ENCODE measurements around the gene NPC2. TPM values are rescaled to one million over a fixed set of nuclear protein-coding genes. Genes with fewer than 3 reads are reported as not detected.
"Not testable (repeated sequence)": the region's sequence is repeated elsewhere in the genome, so short reads cannot be mapped to it uniquely, and the experiment has no call there.

The NPC2 gene
- total RNA-seq = 258 TPM

DNA sequence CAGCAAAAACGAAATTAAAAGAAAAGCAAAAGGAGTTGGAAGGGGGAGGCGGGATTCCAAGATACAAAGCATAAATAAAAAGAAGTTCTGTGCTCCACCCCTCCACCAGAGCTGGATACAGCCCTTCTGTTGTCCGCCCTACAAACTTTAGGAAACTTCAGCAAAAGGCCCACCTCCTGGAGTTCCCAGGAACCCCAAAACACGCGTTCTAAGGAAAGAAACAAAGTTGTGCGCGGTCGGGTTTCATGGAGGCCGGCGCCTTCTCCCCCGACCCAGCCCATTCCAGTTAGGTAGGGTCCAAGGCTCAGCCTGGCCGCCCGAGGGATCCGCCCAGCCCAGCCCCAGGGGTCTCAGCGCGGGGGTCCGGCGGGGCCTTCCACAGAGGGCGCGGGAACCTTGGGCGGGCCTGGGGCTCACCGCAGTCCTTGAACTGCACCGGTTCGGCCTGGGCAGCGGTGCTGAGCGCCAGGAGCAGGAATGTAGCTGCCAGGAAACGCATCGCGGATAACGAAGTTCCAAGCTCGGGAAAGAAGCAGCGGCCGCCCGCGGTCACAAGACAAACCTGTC is at the start of gene NPC2:
Gene NPC2, minus strand, starts transcription at position 530 of the 567 bp plus-strand sequence. Its CDS starts 31 bp downstream, at position 499.
- intact Hi-C loops (cut with DNase I) = no loop called here
- DNase-seq (ENCODE audit: low spot score) = no peak
- ATAC-seq = peak; percentile 41

DNA sequence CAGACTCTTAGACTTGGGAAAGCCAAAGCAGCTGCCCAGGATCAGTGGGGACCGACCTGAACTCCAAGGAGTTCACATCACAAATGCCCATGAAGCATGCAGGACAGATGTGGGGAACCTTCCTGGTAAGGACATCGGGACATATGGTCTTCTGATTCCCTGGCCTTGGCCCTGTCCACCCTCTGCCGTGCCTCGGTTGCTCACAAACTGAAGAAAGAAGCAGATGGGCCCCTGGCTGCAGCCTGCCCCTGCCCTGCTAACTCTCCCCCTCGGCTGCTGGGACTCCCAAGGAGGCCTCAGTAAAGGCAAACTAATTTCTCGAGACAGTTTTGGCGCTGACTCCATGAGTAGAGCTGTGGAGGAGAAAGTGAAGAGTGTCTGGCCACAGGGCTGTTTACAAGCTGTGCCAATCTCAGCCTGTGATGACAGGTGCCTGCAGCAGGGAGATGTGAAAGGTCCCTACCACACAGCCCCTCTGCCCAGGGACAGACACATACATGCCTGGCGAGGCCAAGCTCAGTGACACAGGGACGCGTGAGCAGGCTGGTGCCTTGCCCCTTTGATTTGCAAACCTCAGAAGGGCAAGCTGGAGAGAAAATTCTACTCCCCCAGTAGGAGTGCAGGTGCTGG is 49.1 kb upstream of the NPC2 start:
- DNase-seq (ENCODE audit: low spot score) = no peak
- intact Hi-C loops (cut with DNase I) = no loop called here
- ATAC-seq = no peak

DNA sequence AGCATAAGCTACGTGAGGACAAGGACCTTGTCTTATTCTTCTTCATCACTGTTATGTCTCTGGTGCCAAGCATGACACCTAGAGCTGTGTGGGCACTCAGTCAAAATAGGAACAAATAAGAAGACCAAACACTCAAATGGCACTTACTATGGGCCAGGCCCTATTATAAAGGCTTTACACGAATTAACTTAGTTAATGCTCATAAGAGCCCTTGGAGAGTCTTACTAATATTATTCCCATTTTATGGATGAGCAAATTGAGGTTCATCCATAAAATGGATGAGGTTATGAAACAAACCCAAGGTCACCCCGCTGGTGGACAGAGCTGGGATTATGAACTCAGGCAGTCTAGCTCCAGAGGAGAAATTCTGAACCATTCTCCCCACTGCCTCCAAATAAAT is 48.1 kb upstream of the NPC2 start:
- DNase-seq (ENCODE audit: low spot score) (no peak), ATAC-seq (no peak)
- intact Hi-C loops (cut with DNase I) = no loop called here

DNA sequence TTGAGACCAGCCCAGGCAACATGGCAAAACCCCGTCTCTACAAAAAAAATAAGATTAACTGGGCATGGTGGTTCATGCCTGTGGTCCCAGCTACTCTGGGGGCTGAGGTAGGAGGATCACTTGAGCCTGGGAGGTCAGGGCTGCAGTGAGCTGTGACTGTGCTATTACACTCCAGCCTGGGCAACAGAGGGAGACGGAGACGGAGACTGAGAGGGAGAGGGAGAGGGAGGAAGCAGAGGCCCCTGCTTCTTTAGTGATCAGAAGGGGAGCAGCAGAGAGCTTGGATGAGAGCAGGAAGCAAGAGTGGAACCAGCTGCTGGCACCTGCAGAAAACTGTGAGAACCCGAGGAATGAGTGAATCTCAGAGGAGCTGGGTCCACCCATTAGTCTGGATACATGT is 46.4 kb upstream of the NPC2 start:
- no peak for ATAC-seq
- intact Hi-C loops (cut with DNase I) = no loop called here
- no peak for DNase-seq (ENCODE audit: low spot score)

DNA sequence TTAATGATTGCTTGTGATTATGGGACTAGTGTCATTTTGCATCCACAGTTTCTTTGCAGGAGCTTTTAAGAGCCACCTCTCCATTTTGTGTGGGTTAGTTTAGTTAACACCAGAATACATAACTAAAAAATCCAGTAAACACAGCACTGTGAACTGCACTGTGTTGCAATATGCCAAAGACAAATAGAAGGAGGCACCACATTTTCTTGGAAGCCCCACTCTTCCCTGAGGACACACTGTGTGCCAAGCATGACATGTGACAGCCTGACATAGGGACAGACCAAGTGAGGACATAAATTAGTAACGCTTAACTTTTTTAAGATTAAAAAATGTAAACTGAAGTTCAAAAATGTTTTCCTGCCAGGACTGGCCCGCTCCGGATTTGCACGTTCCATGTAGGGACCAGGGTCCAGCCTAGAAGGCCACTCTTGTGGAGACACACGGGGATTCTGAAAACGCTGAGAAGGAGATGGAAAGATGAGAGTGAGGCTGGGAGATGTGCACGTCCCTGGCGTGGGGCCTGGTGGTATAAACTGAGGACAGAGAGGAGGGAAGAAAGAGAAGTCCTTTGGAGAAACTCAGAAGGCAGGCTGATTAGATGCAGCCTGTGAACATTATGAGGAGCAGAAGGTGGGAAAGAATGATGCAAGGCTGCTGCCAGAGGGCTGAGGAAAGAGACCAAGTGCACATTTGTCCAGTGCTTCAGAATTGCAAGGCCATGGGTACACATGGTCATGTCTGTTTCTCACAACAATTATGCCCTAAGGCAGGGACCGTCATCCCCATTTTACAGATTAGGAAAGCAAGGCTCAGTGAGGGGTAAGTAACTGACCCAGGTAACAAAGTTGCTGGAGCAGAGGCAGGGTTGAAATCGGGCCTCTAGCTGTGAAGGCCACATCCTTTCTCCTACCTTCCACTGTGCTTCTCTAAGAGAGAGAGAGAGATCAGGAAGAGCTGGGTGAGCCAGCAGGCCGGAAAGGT is 45.6 kb upstream of the NPC2 start:
- ATAC-seq (no peak), DNase-seq (ENCODE audit: low spot score) (no peak)
- intact Hi-C loops (cut with DNase I) = no loop called here

DNA sequence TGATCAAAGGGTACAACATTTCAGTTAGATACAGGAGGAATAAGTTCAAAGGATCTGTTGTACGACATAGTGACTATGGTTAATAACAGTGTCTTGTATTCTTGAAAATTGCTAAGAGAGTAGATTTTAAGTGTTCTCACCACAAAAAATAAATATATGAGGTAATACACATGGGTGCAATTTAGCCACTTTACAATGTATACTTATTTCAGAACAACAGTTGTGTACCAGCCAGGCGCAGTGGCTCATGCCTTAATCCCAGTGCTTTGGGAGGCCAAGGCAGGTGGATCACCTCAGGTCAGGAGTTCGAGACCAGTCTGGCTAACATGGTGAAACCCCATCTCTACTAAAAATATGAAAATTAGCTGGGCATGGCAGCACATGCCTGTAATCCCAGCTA is 43.2 kb upstream of the NPC2 start:
- not testable (repeated sequence) for ATAC-seq

DNA sequence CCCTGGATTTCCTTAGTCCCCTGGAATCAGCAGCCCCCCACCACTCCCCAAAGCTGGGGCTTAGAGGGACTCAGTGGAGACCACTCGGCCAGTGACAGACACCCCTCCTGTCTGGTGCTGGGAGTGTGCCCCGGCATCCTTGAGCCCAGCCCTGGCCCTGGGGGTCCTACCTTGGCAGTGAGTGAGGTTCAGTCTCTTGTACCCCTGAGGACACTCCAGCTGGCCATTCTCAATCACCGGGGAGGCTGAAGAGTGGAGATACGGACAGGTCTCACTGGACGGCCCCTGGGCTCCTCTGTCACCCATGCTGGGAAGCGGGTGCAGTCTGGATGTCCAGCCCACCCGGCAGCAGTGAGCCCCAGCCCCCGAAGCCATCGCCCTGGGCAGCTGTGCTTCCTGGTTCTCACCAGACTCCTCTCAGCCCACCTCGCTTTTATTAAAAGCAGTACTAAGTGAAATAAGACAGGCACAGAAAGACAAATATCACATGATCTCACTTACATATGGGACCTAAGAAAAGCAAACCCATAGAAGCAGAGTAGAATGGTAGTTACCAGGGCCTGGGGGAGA is 42.7 kb upstream of the NPC2 start:
- intact Hi-C loops (cut with DNase I) = no loop called here
- DNase-seq (ENCODE audit: low spot score) (no peak), ATAC-seq (no peak)

More for the DNA sequence above, 43.2 kb upstream of the NPC2 start:
- intact Hi-C loops (cut with DNase I); DNase-seq (ENCODE audit: low spot score): not testable (repeated sequence)

DNA sequence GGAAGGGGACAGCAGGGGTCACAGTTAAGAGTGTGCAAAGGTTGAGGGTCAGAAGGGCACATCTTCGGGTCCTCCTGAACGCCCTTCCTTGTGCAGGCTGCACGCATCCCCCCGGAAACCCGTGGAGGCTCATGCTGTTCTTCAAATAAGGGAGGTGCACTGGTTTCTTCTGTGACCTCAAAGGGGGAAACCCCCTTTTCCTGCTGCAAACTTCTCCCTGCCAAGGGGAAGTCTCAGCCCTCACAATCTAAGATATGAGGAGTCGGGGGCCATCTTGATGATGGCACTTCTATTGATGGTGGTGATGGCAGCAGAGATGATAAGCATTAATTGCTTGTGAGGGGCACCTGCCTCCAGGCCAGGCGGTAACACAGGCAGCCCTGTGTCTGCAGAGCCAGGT is 40.5 kb upstream of the NPC2 start:
- no peak for ATAC-seq
- no peak for DNase-seq (ENCODE audit: low spot score)
- intact Hi-C loops (cut with DNase I) = no loop called here

DNA sequence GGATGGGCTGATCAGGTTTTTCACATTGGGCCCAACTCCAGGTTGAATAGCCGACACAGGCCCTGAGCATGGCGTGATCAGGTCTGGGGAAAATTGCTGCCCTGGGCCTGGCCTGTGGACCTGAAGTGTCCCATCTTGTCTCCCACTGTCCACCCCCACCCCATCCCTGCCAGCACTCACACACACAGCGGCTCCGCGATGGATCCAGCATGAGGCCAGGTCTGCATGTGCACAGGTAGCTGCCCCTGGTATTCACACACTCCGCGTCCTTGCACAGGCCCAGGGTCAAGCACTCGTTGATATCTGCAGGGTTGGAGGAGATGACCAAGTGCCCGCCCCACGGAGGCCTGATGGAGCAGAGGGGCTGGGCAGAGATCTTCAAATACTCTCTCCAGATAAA is 39.1 kb upstream of the NPC2 start:
- intact Hi-C loops (cut with DNase I) = no loop called here
- no peak for DNase-seq (ENCODE audit: low spot score)
- no peak for ATAC-seq

DNA sequence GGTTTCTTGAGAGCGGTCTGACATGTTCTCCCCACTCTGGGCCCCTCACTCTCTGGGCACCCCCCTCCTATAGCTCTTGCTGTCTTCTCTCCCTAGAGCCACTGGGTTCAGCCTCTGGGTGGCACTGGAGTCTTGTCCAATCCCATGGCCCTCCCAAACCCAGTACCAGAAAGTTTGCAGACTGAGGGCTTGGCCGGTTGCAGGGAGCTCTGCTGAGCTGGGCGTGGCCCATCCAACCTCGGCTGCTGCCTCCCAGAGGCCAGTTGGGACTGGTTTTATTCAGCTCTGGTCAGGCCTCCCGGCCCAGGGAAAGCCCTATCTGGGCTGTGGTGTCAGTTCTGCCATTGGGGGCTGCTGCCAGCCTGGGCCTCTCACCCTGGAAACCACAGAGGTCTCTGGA is 38.4 kb upstream of the NPC2 start:
- ATAC-seq = peak; percentile 72
- no peak for DNase-seq (ENCODE audit: low spot score)
- intact Hi-C loops (cut with DNase I) = no loop called here

DNA sequence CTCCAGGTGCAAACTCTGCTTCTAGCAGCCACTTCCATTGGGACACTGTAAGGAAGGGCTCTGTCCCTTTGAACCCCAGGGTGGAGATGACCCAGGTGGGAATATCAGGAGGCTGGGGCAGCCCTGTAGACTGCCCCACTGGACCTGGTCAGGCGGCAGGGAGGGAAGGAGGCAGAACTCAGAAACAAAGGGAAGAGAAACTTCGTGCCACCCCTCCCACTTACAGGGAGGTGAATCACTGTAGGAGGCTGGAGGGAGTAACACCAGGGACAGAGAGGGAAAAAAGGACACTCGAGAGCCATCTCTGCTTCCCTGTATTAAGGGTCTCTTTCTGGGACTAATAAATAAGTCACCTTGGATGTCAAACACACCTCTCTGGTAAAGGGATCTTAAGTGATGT is 37.9 kb upstream of the NPC2 start:
- DNase-seq (ENCODE audit: low spot score) = no peak
- intact Hi-C loops (cut with DNase I) = no loop called here
- ATAC-seq = no peak

DNA sequence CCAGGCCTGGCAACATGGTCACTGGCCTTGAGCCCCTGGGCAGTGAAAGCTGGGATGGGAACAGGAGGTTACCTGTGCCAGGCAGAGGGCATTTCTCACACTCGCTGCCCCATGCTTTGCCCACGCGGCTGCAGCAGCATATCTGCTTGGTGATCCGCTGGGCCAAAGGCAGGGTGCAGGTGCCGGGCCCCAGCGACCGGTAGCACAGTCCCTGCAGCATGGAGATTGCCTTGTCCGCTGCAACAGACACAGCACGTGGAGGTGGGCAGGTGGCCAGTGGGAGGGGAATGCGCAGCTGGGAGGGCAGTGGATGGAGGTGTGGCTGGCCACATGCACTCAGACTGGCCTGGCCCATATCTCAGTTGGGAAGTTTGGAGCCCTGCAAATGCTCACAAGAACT is 35.8 kb upstream of the NPC2 start:
- ATAC-seq (no peak), DNase-seq (ENCODE audit: low spot score) (no peak)
- intact Hi-C loops (cut with DNase I) = no loop called here

DNA sequence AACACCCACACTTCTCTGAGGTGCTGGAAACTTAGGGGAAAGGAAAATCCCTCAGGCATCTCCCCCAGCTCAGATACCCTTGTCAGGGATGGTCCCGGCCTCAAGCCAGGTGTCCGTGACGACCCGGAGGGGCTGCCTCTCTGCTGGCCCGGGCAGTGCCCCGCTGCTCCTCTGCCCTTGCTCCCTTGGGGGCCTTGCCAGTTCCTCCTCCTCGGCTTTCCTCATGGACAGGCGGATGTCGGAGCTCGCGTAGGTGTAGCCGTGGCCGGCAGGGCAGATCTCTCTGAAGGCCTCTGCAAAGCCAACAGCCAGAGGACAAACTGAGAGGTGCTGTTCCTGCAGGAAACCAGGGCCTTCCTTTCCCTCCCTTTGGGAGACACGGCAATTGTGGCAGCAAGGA is 35.3 kb upstream of the NPC2 start:
- ATAC-seq = no peak
- DNase-seq (ENCODE audit: low spot score) = no peak
- intact Hi-C loops (cut with DNase I) = no loop called here

DNA sequence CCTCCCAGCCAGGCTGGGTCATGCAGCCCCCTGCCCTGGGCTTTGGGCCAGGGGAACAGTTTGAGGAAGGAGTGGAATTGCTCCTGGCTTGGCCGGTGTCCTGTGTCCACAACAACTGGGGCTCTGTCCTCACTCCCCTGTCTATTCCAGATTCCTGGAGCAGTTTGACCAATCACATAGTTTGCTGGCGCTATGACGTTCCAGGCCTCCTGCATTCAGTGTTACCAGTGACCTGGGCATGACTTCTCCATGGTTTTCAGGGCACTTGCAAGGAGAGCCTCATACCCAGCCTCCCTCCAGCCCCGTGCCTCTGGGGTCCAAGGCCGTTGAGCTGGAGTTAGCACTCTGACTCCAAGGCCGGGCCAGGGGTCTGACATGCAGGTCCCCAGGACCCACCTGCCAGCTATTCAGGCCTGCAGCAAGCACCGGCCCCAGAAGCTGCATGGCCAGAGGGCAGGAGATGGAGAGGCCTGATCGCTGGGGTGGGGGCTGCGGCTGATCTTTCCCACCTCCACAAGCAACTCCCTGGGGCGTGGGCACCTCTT is 34.7 kb upstream of the NPC2 start:
- DNase-seq (ENCODE audit: low spot score) (no peak), ATAC-seq (no peak)
- intact Hi-C loops (cut with DNase I) = no loop called here

DNA sequence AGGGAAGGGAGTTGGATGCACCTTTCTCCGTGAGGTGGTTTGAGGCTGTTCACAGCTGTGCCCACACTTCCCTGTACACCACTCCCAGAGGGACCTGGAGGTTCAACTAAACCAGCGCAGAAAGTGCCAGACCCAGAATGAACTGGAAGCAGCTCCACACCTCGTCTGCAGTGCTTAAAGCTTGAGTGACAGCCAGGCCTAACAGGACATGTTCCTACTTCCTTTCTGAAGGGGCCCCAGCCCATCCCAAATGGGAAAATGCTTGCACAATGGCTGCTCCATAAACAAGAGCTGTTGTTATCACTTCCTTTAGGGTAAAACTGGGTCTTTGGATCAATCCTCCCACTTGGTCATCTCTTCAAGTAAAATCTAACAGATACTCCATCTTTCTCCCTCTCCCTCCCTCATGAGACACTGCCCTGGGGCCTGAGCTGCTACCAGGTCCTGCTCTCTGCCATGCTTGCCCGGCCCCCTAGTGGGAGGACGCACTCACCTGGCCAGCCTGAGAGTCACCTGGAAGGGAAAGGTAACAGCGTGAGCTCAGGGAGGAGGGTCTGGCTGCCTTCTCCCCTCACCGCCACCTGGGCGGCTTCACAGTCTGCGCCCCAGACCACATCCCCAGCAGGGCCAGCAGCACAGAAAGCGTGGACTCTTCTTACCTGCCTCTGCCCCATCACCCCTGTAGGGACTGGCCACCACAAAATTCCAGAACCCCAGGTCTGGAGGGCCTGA is 33.9 kb upstream of the NPC2 start:
- intact Hi-C loops (cut with DNase I) = no loop called here
- DNase-seq (ENCODE audit: low spot score) (no peak), ATAC-seq (no peak)

DNA sequence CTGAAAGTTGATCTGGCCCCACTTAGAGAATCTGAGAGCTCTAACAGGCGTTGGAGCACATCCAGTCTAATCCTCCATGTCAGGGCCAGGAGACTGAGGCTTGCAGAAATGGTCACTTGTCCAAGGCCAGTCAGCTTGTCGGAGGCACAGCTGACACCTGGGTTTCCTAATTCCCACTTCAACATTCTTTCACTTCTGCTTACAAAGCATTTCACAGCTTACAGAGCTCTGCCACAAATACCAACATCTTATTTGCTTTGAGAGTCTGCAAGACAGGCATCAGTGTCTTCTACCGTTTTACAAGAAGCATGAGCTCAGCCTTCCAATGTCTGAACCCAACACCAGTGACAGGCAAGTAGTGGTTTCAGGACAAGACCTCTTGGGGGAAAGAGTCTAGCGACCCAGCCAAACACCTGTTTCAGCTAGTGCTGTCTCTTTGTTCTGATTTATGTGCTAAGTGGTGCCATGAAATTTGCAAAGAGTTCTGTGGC is 32.3 kb upstream of the NPC2 start:
- ATAC-seq (no peak), DNase-seq (ENCODE audit: low spot score) (no peak)
- intact Hi-C loops (cut with DNase I) = no loop called here

DNA sequence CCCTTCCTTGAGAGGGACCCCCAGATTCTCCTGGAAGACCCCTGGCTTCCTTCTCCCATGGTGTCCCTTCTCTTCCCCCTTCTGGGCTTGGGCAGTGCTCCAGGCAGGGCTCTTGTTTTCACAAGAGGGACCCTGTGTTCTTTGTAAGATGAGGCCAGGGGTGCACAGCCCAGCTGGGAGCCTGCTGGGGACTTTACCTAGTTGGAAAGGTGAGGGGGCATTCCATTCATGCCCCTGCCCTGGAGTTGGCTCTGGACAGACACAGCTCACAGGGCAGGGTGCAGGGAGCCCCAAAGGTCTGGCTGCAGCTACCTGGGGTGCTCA is 31.7 kb upstream of the NPC2 start:
- intact Hi-C loops (cut with DNase I) = no loop called here
- ATAC-seq = no peak
- no peak for DNase-seq (ENCODE audit: low spot score)

DNA sequence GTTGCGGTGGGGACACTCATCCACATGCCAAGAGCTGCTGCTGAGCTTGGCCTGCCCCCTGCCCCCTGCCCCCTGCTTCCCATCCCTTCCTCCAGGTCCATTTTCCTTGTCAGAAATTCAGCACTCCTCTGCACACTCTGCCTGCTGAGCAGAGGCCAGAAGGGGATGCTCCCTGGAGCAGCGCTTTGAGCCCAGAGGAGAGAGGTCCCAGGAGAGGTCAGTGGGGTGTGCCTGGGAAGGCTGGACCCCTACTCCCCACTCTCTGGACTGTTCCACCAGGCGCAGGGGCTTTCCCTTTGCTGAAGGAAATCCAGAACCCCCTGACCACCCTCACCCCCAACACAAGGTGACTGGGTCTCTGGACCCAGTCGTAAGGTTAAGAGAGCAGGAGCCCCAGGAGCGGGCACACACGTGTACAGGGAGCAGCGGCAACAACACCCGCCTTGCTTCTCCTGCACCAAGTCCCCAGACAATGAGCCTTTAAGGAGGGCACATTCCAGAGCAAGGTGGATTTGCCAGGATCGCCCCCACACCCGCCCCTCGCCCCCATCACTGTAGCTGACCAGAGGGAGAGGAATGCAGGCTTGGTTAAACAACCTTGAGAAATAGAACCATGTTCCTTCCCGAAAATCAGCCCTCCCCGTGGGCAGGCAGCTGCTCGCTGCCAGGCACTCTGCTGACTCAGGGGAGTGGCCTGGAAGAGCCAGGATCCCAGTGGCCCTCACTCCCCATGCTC is 31.1 kb upstream of the NPC2 start:
- ATAC-seq (peak; percentile 27), DNase-seq (ENCODE audit: low spot score) (no peak)
- intact Hi-C loops (cut with DNase I) = no loop called here
